NCI-H1436 treated with DMSO at 0.1 percent for 48 hours (cell line): Measurements from ENCODE around the gene ZBTB20.

Source experiments
- DNase-seq: peaks from one replicate; lab custom pipeline; 2025; lab: John Stamatoyannopoulos, UW

The ZBTB20 gene

DNA sequence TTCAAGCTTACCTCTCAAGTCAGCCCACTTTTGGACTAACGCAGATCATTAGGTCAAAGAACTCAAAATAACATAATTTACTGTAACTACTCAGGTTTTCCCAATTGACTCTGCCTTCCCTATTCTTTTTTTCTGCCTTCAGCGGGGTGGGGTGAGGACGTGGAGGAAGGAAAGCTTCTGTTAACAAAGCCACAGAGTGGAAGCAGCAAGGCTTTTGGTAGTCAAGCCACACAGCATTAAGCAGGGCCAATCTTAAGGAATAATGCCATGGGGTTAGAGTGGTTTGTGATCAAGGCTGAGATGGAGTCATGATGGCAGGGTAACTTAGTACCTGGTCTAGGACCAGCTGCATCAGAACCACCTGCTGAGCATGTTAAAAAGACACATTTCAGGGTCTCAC, 575.7 kb downstream of the ZBTB20 start:
- no peak for DNase-seq

DNA sequence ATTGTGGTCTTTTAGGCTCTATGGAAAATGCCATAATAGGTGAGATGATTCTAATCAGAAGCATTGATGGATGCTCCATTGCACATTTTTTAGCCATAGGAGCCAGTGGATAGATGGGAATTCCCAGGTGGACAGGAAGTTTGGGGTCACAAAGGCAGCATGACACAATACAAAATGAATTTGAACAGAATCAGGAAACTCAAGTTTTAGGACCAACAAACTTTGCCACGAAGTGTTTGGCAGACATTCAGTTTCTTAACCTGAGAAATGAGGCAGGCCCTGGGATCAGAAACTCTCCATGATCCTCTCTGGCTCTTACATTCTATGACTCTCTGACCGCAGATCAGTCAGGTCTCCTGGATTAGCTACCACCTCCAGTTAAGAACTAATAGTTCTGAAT, 577.9 kb downstream of the ZBTB20 start:
- no peak for DNase-seq

DNA sequence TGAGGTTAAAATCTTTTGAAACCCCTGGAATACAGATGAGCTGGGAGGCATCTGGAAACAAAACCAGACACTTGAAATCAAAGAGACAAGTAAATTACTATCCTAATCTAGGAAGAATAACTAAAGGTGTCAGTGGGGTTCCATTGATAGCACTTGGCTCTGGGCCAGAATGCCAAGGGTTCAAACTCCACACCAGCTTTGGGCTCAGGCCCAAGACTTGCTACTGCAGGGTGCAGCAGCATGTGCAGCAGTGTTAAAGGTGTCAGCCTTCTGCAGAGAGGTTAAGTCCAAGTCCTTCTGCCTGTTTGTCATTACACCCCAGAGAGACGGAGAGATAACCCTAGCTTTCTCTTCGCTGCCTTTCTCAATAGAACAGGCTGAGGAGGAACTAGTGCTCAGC, 579.3 kb downstream of the ZBTB20 start:
- DNase-seq: no peak

DNA sequence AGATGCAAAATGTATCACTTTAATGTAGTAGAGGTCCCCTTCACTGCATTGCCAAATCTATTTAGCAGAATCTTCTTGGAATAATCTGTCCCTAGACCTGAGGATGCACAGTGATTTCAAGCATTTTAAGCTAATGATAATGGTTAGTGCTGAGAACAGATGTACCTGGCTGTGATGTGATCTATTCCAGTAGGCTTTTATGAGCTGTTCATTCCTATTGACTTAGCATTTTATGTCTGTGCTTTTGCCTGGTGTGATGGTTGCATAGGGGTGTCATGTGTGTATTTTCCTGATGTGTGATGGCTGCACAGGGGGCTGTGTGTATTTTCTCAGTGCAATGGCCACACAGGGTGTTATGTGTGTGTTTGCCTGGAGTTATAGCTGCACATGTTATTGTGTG, 580.3 kb downstream of the ZBTB20 start:
- no peak for DNase-seq

DNA sequence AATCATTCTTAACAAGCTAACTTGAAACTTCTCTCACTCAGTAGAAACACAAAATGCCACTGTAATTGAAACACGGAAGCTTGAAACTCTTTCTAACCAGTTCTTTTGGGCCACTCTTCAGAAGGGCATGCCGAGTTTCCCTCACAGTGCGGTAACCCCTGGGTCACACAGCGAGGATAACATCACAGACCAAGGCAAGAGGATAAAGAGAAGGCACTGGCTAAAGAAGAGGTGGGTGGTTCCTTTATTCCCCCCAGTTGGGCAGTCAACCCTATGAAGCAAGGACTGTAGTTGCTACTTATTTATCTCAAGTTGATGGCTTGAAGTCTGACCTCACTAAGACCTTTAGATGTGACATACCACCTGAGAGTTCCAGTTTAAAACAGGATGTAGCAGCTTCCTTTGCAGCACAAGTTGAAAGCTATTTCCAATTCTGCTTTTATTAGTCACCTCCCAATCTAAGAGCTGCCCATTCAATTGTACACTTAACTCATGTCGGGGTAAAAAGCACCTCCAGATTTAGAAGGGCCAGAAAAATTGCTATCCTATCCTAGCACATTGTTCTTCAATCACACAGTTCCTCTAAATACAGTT, 580.8 kb downstream of the ZBTB20 start:
- DNase-seq: no peak

DNA sequence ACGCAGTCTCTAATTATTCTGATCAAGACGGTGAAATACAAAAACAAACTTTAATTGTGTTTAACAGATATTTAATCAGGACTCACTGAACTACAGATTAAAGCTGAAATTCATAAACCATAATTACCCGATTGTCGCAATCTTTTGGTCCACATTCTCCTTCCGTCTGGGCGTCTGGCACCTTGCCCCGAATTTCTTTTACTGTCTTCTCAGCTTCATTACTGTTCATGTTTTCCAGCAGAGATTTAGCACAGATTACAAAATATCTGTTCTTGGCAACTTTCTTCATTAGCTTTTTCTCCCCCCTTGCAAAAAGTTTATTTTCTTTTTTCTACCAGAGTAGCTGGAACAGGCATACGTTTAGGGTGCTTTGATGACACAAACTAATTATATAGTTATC, 581.9 kb downstream of the ZBTB20 start:
- no peak for DNase-seq

DNA sequence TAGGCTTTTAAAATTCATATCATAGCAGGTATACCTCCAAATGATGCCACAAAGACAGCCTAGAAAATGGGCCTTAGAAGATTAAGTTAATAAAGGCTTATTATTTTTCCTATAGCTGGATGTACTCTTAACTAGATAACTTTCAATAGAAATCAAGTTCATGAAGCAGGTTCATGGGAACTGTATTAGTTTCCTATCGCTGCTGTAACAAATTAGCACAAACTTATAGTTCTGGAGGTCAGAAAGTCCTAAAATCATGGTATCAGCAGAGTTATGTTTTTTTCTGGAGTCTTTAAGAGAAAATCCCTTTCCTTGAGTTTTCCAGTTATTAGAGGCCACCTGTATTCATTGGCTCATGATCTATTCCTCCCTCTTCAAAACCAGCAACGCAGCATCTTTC, 583.4 kb downstream of the ZBTB20 start:
- DNase-seq: no peak

DNA sequence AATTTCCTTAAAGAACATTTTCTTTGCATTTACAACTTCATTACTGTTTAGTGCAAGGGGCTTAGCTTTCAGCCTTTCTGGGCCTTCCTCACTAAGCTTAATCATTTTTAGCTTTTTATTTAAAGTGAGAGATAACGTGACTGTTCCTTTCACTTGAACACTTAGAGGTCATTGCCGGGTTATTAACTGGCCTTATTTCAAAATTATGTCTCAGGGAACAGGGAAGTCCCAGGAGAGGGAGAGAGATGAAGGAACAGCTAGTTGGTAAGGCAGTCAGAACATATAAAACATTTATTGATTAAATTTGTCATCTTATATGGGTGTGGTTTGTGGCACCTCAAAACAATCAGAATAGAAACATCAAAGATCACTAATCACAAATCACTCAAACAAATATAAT, 584.5 kb downstream of the ZBTB20 start:
- no peak for DNase-seq

DNA sequence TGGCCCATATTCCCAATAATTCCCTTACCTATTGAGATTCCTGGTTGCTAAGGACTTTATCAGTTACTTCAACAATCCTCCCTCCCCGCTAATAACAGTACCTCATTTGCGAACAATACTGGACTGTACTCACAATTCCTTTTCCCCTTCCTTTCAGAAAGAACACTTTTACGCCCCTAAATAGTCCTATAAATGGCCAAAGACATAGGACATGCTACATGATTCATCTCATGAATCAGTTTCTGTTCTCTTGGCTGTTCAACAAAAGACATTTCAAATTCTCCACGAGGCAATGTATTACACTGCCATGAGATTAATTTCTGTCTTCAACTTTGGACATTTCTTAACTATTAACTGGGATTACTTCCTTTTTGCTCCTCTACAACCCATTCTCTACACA, 588.8 kb downstream of the ZBTB20 start:
- DNase-seq: no peak

DNA sequence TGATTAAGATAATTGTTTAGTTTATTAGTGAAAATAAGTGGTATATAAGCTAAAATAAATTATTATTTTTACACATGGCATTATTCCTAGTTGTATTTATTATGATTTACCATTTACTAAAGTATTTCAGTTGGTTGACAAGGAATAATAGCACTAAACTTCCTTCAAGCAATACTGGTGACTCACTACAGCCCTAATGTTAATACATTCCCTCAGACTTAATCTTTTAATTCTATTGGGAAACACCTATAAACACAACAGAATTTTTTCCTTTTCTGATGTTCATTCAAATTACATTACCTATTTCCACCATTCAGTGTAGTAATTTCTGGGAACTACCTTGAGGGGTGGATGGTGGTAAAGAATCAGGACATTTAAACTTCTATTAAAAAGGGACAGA, 589.3 kb downstream of the ZBTB20 start:
- no peak for DNase-seq

DNA sequence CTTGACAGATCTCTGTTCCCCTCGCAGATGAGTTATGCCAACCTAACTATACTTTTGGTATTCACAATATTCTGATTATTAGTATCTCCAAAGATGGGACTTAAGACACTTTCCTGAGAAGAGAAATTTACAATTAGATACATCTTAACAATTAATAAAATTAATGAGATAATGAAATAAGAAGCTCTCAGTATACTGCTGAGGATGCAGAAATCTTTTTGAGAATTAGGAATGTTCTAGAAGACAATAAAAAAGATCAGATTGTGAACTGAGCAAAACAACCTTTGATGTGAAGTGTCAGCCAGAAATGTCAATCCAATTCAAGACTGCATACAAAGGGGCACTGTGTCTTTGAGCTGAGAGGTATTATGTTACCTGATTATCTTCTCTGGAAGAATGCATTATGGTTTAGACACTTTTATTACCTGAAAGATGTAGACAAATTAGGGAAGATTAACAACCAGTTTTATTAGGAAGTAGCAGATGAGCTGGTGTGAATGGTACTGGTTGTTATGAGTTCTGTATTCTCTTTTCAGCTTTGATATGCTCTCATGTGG, 590.4 kb downstream of the ZBTB20 start:
- no peak for DNase-seq

DNA sequence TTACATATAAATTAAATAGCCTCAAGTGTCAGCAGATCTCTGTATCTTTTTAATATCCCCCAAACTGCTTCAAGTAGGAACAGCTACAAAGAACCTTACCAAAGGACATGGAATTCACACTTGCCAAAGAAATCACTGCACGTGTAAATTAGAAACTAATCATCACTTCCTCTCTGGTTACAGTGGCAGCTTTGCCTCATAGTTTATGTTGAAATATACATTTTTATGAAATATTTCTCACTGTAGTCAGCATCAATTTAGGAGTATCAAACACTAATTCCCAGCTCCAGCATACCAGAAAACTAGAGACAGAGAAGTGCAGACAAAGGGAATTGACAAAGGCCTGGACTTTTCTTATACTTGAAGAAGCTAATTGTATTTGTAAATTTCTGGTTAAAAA, 592.4 kb downstream of the ZBTB20 start:
- no peak for DNase-seq

DNA sequence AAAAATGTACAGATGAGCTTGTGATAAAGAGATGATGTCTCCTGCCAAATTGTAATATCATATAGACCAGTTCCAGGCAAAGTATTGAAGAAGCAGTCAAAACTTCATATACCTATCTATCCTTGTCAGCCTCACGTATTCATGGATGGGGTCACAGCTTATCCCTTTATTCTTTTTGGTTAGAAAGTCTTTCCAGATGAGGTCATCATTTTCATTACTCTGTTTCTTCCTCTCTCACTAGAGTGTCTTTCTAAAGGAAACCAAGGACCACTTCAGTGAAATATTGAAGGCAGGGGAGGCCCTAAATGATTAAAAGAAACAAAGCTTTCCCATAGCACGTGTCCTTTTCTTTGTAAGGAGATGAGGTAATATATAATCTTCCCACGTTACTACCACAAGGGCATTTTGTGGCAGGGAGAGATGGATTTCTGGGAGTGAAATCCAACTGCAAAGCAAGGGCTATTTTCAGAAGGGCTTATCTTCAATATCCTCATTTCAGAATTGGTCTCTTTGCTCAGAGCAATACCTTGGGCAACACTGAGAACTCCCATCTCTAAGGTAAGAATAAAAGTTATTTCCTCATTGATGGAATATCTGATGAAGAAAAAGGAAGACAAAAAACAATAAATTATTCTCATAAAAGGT, 593.0 kb downstream of the ZBTB20 start:
- no peak for DNase-seq

DNA sequence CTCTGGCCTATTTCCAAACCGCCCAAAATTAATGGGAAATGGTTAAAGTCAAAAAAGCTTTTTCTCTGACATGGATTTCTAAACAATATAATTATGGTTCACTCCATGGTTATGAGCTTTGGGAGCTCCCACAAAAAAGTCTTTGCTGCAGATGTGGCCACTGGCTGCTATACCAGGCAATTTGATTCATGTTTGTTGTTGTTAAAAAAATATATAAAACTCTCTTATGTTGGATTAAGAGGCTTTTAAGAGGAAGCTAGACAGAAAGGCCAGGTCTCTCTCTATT, 594.6 kb downstream of the ZBTB20 start:
- no peak for DNase-seq

DNA sequence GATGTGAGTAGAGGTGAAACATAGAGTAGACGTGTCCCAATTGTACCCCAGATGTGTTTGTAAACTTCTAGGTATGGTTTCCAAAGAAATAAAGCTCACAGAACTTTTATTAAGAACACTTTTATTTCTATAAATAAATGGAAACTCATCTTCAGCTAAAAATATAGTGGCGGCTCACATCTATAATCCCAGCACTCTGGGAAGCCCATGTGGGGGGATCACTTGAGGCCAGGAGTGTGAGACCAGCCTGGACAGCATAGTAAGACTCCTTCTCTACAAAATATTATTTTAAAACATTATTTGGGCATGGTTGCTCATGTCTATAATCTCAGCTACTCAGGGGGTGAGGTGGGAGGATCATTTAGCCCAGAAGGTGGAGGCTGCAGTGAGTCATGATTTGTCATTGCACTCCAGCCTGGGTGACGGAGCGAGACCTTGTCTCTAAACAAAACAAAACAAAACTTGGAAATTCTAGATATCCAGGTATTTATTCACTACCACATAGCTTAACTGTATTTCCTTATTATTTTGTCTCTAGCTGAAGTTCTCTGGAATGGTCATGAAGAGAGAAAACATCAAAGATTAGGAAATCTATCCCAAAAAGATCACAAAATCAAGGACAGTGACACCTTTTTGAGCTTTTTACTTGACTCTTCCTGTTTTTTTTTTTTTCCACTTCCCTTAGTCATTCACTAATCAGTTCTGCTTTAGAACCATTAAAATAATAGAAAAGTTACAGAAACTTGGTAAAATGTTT, 595.1 kb downstream of the ZBTB20 start:
- DNase-seq: no peak

DNA sequence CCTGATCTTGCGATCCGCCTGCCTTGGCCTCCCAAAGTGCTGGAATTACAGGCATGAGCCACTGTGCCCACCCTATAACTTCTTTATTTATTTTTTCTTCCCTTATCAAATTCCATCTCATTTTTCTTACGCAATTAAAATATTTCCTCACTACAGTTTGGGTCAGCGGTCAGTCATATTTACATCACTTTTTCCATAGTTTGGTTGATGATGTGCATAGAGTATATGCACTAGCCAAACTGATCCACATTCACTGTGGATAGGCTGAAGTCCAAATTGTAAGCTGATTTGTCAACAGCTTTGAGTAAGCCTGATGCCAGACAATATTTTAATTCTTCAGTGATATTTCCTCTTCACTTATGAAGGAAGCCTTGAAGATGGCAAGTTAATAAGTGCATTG, 596.9 kb downstream of the ZBTB20 start:
- no peak for DNase-seq

DNA sequence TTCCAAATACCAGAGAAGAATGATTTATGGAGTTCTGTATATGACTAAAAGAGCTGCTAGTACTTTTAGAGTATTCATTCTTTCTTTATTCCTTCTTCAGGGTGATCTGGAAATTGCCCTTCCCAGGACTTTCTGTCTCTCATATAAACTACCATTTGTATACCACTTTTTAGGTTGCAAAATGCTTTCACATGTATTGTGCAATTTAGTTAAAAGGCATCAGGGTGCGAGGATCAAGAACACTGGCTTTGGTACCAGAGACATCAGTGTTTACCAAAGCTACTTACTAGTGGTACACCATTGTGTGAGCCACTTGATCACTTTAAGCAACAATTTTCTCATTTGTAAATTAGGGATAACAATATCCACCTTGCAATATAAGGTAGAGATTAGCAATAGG, 601.9 kb downstream of the ZBTB20 start:
- no peak for DNase-seq

DNA sequence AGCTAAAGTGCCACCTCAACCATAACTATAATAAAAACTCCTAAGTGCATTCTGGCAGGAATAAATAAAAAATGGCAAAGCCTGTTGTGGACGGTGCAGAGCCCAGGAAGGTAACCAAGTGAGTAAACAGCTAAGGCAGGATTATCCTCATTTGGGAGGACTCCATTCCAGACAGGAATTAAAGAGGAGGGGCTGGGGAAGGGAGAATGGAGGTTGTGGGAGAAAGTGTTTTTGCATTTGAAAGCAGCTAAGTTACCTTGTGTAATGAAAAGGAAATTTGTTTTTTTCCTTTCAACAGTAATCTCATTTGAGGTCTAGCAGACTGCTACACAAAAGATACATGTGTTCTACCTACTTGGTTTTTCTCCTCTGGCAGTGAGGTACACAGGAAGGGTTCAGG, 604.7 kb downstream of the ZBTB20 start:
- DNase-seq: no peak

DNA sequence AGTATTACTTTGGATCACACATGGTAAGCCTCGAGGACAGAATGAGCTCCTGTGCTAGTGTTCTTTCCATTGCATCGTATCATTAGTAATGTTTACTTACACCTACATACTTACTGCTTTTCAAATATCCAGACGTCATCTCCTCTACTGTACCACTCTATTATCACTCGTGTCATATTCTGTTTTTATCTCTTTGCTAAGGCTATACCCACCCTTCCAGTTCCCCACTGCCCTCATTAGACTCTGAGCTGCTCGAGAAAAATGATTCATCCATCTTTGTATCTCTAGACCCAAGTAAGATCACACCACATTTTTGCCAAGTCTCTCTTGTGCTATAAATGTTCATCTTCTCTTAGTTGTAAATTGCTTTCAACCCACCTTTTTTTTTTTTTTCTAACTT, 607.6 kb downstream of the ZBTB20 start:
- DNase-seq: no peak

DNA sequence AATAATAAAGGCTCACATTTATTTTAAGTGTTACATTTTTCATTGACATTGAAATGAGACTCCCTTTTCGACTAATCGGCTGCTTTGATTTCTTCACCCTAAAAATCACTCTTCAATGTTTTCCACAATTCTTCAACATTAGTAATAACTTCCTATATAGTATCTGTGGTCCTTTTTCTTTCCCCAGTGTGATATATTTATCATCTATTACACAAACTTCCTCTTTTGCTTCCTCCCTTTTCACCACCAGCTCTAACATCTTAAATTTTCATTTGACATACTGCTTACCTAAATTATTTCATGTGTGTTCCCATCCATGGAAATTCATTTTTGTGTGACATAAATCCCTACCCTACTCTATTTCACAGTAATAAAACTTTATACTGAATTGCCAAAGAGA, 608.9 kb downstream of the ZBTB20 start:
- no peak for DNase-seq

DNA sequence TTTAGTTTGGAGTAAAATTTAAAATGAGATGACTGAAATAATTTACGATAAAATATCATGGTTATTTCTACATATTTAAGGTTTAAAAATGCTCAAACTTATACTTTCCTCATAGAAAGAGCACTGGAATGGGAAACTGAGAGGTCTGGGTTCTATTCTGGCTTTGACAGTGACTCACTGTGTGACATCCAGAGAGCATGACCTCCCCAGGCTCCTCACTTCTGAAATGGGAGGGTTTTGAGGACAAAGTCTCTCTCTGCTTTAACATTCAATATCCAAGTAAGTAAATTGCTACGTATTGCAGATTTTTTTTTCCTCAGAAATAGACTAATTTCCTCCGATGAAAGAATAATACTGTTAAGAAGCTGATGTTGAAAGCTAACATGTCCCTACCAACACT, 618.6 kb downstream of the ZBTB20 start:
- no peak for DNase-seq

DNA sequence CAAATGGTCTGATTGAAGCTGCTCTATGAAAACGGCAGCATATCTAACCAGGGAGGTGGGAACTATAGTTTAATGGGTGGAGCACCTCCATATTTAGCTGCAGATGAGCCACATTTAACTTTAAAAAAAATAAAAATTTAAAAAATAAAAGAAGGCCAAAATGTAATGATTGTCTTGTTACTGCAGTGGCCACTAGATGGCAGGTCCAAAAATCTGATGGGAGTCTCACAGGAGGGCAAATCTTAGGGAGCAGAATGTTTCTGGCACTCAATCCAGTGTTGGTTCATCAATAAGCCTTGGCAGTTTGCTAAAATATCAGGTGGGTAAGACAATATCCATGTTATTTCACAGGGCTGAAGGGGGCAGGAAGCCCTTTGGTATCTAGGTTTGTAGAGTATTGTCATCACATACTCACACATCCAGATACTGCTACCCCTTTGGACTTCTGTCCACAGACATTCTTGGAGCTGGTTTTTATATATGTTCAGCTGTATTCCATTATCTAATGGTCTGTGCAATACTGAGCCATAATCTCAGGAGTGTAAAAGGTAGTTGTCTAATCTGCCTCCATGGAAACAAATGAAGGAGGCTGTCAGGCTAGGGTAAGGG, 619.9 kb downstream of the ZBTB20 start:
- no peak for DNase-seq

DNA sequence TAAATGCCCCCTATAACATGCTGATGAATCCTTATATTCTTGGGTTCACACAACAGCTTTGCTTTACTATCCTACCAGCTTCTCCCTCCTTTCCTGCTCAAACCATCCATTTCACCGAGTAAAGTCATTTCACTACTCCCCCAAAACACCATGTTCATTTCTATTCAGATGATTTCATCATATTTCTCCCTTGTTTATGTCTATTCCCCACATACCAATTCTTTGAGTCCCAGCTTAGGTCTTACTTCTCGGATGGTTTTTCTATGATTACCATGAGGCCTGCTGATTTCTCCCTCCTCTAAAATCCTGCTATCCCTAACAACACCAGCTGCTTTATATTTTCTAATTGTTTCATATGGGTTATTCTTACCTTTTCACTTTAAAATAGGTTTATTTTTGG, 621.8 kb downstream of the ZBTB20 start:
- no peak for DNase-seq
